Prostate gland (tissue), 2 donors: ENCODE results near the gene DNASE2.

Experiments
- POLR2A ChIP-seq: fragments of 450-650 bp; IDR thresholded peaks from one replicate; pipeline ENCODE4 v1.6.1; 2016; ENCODE audit warnings: antibody characterized with exemption, mild to moderate bottlenecking
- POLR2AphosphoS5 ChIP-seq: sonication (generic); formaldehyde crosslinking; IDR thresholded peaks from one replicate; pipeline ENCODE4 v1.6.1; 2017; ENCODE audit warnings: antibody characterized with exemption
- TF ChIP-seq, protein P1 (sequence below), 4 experiments: fragments of 200-600 bp in 2 of 4; fragments of 450-650 bp in 2 of 4; sonication (generic) in 2 of 4; IDR thresholded peaks; 1 replicate in 3 of 4; 2 replicates in 1 of 4; pipeline ENCODE4 v1.5.1; 2016 to 2019; ENCODE audit warnings: antibody characterized with exemption in 4 of 4, mild to moderate bottlenecking in 2 of 4, moderate library complexity in 2 of 4

GRCh38 chr19:12865746-12866415 is 15.4 kb downstream of the DNASE2 start:
- TF ChIP-seq POLR2A (no peak), POLR2AphosphoS5 (no peak)
- TF ChIP-seq, protein P1, sequence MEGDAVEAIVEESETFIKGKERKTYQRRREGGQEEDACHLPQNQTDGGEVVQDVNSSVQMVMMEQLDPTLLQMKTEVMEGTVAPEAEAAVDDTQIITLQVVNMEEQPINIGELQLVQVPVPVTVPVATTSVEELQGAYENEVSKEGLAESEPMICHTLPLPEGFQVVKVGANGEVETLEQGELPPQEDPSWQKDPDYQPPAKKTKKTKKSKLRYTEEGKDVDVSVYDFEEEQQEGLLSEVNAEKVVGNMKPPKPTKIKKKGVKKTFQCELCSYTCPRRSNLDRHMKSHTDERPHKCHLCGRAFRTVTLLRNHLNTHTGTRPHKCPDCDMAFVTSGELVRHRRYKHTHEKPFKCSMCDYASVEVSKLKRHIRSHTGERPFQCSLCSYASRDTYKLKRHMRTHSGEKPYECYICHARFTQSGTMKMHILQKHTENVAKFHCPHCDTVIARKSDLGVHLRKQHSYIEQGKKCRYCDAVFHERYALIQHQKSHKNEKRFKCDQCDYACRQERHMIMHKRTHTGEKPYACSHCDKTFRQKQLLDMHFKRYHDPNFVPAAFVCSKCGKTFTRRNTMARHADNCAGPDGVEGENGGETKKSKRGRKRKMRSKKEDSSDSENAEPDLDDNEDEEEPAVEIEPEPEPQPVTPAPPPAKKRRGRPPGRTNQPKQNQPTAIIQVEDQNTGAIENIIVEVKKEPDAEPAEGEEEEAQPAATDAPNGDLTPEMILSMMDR (IDR thresholded peaks at IDR 0.05) = no peak
